ENCODE data around the gene ACSF3.

The ACSF3 gene

DNA sequence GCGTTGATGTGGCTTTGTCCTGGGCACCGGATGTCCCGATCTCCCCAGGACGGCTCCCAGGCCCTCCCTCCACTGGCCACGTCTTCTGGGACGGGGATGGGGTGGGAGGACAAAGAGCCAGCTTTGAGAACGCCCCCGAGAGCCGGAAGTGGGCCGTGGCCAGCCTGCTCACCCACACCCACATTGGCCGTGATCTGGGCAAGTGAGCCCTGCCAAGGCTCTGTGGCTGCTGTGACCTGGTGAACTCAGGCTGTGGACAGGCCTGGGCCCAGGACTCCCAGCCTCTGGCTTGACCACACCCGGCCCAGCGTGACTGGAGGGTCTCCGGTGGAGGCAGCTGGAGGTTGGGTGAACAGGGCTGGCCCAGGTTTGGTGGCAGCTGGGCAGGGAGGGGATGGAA lies 81.2 kb downstream of the ACSF3 start:
- Histone ChIP-seq H3K9ac (ENCODE audit: low read length) (no peak overlapping the region), H4K20me1 (ENCODE audit: insufficient read depth, low read length) (no peaks in the 10 kb centered on the region), H3K9me3 (ENCODE audit: low read length) (no peaks in the 10 kb centered on the region), H3K27me3 (ENCODE audit: insufficient read depth, low read length) (peaks cover 2% of the 10 kb centered on the region; the same call in 1 of the 2 replicates), H3K4me3 (ENCODE audit: low read depth, low read length, poor library complexity, severe bottlenecking) (no peak overlapping the region), H3K4me2 (ENCODE audit: low read length) (no peak overlapping the region), H3K27ac (ENCODE audit: low read depth, low read length, poor library complexity, severe bottlenecking) (no peak overlapping the region), H3K9me2 (ENCODE audit: low read depth, low read length) (no peaks in the 10 kb centered on the region), H3K36me3 (ENCODE audit: insufficient read depth, low read length) (no peaks in the 10 kb centered on the region), H3K4me1 (ENCODE audit: insufficient read depth, low read length, severe bottlenecking) (peaks cover 15% of the 10 kb centered on the region), H3K79me2 (ENCODE audit: insufficient read depth, low read length) (no peaks in the 10 kb centered on the region), H2AFZ (ENCODE audit: low read length) (no peak overlapping the region), H3F3A (ENCODE audit: insufficient read depth, low read length) (no peaks in the 10 kb centered on the region)
- no peak for TF ChIP-seq EZH2 (IDR thresholded peaks at IDR 0.05; ENCODE audit: borderline replicate concordance, low read length)
- TF ChIP-seq, protein P1, sequence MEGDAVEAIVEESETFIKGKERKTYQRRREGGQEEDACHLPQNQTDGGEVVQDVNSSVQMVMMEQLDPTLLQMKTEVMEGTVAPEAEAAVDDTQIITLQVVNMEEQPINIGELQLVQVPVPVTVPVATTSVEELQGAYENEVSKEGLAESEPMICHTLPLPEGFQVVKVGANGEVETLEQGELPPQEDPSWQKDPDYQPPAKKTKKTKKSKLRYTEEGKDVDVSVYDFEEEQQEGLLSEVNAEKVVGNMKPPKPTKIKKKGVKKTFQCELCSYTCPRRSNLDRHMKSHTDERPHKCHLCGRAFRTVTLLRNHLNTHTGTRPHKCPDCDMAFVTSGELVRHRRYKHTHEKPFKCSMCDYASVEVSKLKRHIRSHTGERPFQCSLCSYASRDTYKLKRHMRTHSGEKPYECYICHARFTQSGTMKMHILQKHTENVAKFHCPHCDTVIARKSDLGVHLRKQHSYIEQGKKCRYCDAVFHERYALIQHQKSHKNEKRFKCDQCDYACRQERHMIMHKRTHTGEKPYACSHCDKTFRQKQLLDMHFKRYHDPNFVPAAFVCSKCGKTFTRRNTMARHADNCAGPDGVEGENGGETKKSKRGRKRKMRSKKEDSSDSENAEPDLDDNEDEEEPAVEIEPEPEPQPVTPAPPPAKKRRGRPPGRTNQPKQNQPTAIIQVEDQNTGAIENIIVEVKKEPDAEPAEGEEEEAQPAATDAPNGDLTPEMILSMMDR (IDR thresholded peaks at IDR 0.05; ENCODE audit: low read length): no peak

DNA sequence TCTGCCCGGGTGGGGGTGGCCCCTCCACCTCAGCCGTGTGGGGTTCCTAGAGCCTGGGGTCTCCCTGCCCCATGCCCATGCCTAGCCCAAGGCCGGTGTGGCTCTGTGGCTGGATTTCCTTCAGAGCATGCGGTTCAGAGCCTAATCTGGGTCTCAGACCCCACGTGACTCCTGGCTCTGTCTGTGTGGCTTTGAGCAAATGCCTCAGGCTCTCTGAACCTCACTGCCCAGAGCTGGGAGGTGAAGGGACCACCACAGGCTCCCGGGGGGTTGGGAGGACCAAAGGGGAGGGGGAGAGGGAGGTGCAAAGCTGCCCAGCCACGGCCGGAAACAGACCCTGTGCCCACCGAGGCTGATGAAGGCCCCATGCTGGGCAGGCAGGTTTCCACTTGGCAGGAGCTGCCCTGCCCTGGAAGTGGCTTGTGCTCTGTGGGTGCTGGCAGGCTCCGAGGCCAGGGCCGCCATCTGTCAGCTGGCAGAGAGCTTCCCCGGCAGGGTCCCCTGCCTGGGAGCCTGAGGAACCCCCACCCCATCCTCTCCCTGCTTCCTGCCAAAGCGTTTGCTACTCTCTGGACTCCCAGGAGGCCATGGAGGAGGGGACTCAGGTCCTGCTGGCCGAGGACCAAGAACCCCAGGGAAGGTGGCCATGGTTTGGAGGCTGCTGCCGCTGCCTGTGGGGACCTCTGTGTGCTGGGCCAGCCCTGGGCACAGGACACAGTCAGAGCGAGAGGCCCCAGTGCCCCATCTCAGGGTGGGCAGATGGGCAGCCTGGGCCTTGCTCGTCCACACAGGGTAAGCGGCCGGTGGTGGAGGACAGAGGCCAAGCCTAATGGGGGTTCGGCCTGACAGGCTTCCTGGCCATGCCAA lies 81.9 kb downstream of the ACSF3 start:
- Histone ChIP-seq H2AFZ (ENCODE audit: low read length) (no peak overlapping the region), H3K4me1 (ENCODE audit: insufficient read depth, low read length, severe bottlenecking) (peaks cover 10% of the 10 kb centered on the region), H3K9ac (ENCODE audit: low read length) (no peak overlapping the region), H4K20me1 (ENCODE audit: insufficient read depth, low read length) (no peaks in the 10 kb centered on the region), H3K79me2 (ENCODE audit: insufficient read depth, low read length) (no peaks in the 10 kb centered on the region), H3K4me3 (ENCODE audit: low read depth, low read length, poor library complexity, severe bottlenecking) (no peak overlapping the region), H3K27me3 (ENCODE audit: insufficient read depth, low read length) (no peaks in the 10 kb centered on the region; the same call in 1 of the 2 replicates), H3K36me3 (ENCODE audit: insufficient read depth, low read length) (no peaks in the 10 kb centered on the region), H3K9me2 (ENCODE audit: low read depth, low read length) (no peaks in the 10 kb centered on the region), H3K9me3 (ENCODE audit: low read length) (no peaks in the 10 kb centered on the region), H3K27ac (ENCODE audit: low read depth, low read length, poor library complexity, severe bottlenecking) (no peak overlapping the region), H3F3A (ENCODE audit: insufficient read depth, low read length) (no peaks in the 10 kb centered on the region), H3K4me2 (ENCODE audit: low read length) (no peak overlapping the region)
- TF ChIP-seq, protein P1 (IDR thresholded peaks at IDR 0.05; ENCODE audit: low read length): no peak
- no peak for TF ChIP-seq EZH2 (IDR thresholded peaks at IDR 0.05; ENCODE audit: borderline replicate concordance, low read length)

DNA sequence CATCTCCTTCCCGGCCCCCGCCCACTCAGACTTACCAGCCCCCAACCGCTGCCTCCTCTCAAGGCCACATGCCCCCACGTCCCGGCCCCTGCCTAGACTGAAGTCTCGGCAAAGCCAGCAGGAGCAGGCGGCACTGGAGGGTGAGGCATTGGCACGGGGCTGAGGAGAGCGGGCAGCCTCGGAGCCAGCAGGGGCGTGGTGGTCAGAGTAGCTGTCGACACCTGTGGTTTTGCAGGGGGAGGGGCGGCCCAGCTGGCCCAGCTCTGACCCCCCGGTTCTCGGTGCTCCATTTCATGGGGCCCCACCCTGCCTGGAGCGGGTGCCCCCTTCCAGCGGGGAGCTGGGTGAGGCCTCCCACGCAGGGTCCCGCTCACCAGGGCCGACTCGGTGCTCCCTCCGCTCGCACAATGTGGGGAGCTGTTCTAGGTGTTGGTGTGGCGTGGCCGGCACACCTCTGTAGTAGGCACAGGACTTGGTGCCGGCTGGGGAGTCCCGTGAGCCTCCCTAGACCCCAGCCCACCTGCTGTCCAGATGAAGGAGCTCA lies 82.6 kb downstream of the ACSF3 start:
- Histone ChIP-seq H3K4me1 (ENCODE audit: insufficient read depth, low read length, severe bottlenecking) (peaks cover 4% of the 10 kb centered on the region), H3F3A (ENCODE audit: insufficient read depth, low read length) (no peaks in the 10 kb centered on the region), H3K9ac (ENCODE audit: low read length) (no peak overlapping the region), H3K27me3 (ENCODE audit: insufficient read depth, low read length) (no peaks in the 10 kb centered on the region; the same call in 1 of the 2 replicates), H3K4me3 (ENCODE audit: low read depth, low read length, poor library complexity, severe bottlenecking) (no peak overlapping the region), H3K36me3 (ENCODE audit: insufficient read depth, low read length) (no peaks in the 10 kb centered on the region), H3K9me2 (ENCODE audit: low read depth, low read length) (no peaks in the 10 kb centered on the region), H3K9me3 (ENCODE audit: low read length) (no peaks in the 10 kb centered on the region), H3K4me2 (ENCODE audit: low read length) (no peak overlapping the region), H4K20me1 (ENCODE audit: insufficient read depth, low read length) (no peaks in the 10 kb centered on the region), H2AFZ (ENCODE audit: low read length) (no peak overlapping the region), H3K79me2 (ENCODE audit: insufficient read depth, low read length) (no peaks in the 10 kb centered on the region), H3K27ac (ENCODE audit: low read depth, low read length, poor library complexity, severe bottlenecking) (no peak overlapping the region)
- no peak for TF ChIP-seq EZH2 (IDR thresholded peaks at IDR 0.05; ENCODE audit: borderline replicate concordance, low read length)
- TF ChIP-seq, protein P1 (IDR thresholded peaks at IDR 0.05; ENCODE audit: low read length): no peak

All from OCI-LY1 (cell line).